GM21360 (cell line): ENCODE results near the gene MYO3B.
"Not testable (repeated sequence)": the region's sequence is repeated elsewhere in the genome, so short reads cannot be mapped to it uniquely, and the experiment has no call there.

Source experiments
- ATAC-seq: cut with Tn5 transposase; IDR thresholded peaks from one replicate; pipeline ENCODE4 v1.9.1; 2021; ENCODE audit warnings: mild to moderate bottlenecking, moderate library complexity; ENCODE audit not compliant: unreplicated experiment

MYO3B gene

GRCh38 chr2:170535552-170535951, 357.6 kb downstream of the MYO3B start:
- no peak for ATAC-seq

GRCh38 chr2:170544817-170545216, 366.9 kb downstream of the MYO3B start:
- no peak for ATAC-seq

GRCh38 chr2:170548304-170548703, 370.4 kb downstream of the MYO3B start:
- no peak for ATAC-seq

- ATAC-seq: no peak
Measured at GRCh38 chr2:170550501-170550900, 372.6 kb downstream of the MYO3B start.

GRCh38 chr2:170551899-170552298, 374.0 kb downstream of the MYO3B start:
- not testable (repeated sequence) for ATAC-seq

GRCh38 chr2:170553748-170554147, 375.8 kb downstream of the MYO3B start:
- ATAC-seq: no peak

GRCh38 chr2:170554278-170554955, 376.5 kb downstream of the MYO3B start:
- no peak for ATAC-seq

- ATAC-seq: no peak
Measured at GRCh38 chr2:170562928-170563327, 385.0 kb downstream of the MYO3B start.

GRCh38 chr2:170563401-170563800, 385.5 kb downstream of the MYO3B start:
- no peak for ATAC-seq

- ATAC-seq: no peak
Measured at GRCh38 chr2:170566138-170566537, 388.2 kb downstream of the MYO3B start.

- ATAC-seq: no peak
Measured at GRCh38 chr2:170567429-170567828, 389.5 kb downstream of the MYO3B start.

GRCh38 chr2:170568511-170568910, 390.6 kb downstream of the MYO3B start:
- no peak for ATAC-seq

GRCh38 chr2:170571612-170572011, 393.7 kb downstream of the MYO3B start:
- ATAC-seq: no peak

- ATAC-seq: no peak
Measured at GRCh38 chr2:170573671-170574070, 395.7 kb downstream of the MYO3B start.

- no peak for ATAC-seq
Measured at GRCh38 chr2:170576296-170576695, 398.3 kb downstream of the MYO3B start.

GRCh38 chr2:170577356-170577755, 399.4 kb downstream of the MYO3B start:
- no peak for ATAC-seq

GRCh38 chr2:170578606-170579005, 400.7 kb downstream of the MYO3B start:
- ATAC-seq: no peak

- no peak for ATAC-seq
Measured at GRCh38 chr2:170579511-170579910, 401.6 kb downstream of the MYO3B start.

- ATAC-seq: no peak
Measured at GRCh38 chr2:170582313-170582712, 404.4 kb downstream of the MYO3B start.

GRCh38 chr2:170582751-170583463, 405.0 kb downstream of the MYO3B start:
- ATAC-seq: no peak

- no peak for ATAC-seq
Measured at GRCh38 chr2:170585067-170585466, 407.1 kb downstream of the MYO3B start.

- ATAC-seq: no peak
Measured at GRCh38 chr2:170586571-170587095, 408.7 kb downstream of the MYO3B start.
